Measurements from ENCODE around the gene PNLIP.

PNLIP gene

DNA sequence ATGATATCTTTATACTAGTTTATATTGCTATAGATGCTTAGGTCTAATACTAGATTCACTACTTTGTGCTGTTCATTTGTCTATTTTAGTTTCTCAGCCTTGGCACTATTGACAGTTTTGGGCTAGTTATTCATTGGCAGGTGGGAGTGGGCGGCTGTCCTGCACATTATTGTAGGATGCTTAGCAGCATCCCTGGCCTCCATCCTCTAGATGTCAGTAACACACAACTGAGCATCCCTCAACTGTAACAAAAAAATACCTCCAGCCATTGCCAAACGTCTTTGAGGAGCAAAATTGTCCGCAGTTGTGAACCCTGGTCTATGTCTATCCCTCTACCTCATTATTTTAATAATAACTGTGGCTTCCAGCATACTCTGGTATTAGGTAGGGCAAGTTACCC lies 34.4 kb upstream of the PNLIP start:
- TF ChIP-seq POLR2AphosphoS5 (IDR thresholded peaks at IDR 0.05; ENCODE audit: low read depth), result no peak
- no peak for TF ChIP-seq SPI1 (IDR thresholded peaks at IDR 0.05; ENCODE audit: borderline replicate concordance, low read depth)
- TF ChIP-seq, protein P1, sequence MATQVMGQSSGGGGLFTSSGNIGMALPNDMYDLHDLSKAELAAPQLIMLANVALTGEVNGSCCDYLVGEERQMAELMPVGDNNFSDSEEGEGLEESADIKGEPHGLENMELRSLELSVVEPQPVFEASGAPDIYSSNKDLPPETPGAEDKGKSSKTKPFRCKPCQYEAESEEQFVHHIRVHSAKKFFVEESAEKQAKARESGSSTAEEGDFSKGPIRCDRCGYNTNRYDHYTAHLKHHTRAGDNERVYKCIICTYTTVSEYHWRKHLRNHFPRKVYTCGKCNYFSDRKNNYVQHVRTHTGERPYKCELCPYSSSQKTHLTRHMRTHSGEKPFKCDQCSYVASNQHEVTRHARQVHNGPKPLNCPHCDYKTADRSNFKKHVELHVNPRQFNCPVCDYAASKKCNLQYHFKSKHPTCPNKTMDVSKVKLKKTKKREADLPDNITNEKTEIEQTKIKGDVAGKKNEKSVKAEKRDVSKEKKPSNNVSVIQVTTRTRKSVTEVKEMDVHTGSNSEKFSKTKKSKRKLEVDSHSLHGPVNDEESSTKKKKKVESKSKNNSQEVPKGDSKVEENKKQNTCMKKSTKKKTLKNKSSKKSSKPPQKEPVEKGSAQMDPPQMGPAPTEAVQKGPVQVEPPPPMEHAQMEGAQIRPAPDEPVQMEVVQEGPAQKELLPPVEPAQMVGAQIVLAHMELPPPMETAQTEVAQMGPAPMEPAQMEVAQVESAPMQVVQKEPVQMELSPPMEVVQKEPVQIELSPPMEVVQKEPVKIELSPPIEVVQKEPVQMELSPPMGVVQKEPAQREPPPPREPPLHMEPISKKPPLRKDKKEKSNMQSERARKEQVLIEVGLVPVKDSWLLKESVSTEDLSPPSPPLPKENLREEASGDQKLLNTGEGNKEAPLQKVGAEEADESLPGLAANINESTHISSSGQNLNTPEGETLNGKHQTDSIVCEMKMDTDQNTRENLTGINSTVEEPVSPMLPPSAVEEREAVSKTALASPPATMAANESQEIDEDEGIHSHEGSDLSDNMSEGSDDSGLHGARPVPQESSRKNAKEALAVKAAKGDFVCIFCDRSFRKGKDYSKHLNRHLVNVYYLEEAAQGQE (IDR thresholded peaks at IDR 0.05; ENCODE audit: insufficient replicate concordance, low read depth), result no peak
- TF ChIP-seq CTCF (IDR thresholded peaks at IDR 0.05; ENCODE audit: insufficient read depth, low read length), result no peak
- TF ChIP-seq GABPA (IDR thresholded peaks at IDR 0.05; ENCODE audit: low read depth), result no peak
- no peaks in the 10 kb centered on the region for H3K27me3 ChIP-seq (ENCODE audit: insufficient read depth, poor library complexity, severe bottlenecking)
- no peak overlapping the region for H3K4me3 ChIP-seq (replicated peaks; ENCODE audit: insufficient read depth, low read length)
- no peak for DNase-seq (ENCODE audit: low read depth in 1 of 2, low spot score in 1 of 2)
- H3K27ac ChIP-seq (replicated peaks), result no peak overlapping the region

- Histone ChIP-seq H3K27ac (replicated peaks) (no peak overlapping the region), H3K4me3 (replicated peaks; ENCODE audit: insufficient read depth, low read length) (no peak overlapping the region), H3K27me3 (ENCODE audit: insufficient read depth, poor library complexity, severe bottlenecking) (no peaks in the 10 kb centered on the region)
- no peak for TF ChIP-seq GABPA (IDR thresholded peaks at IDR 0.05; ENCODE audit: low read depth)
- TF ChIP-seq CTCF (IDR thresholded peaks at IDR 0.05; ENCODE audit: insufficient read depth, low read length), result peak; percentile 74
- no peak for DNase-seq (ENCODE audit: low read depth in 1 of 2, low spot score in 1 of 2)
Observed at GRCh38 chr10:116521424-116522290, 24.1 kb upstream of the PNLIP start.

DNA sequence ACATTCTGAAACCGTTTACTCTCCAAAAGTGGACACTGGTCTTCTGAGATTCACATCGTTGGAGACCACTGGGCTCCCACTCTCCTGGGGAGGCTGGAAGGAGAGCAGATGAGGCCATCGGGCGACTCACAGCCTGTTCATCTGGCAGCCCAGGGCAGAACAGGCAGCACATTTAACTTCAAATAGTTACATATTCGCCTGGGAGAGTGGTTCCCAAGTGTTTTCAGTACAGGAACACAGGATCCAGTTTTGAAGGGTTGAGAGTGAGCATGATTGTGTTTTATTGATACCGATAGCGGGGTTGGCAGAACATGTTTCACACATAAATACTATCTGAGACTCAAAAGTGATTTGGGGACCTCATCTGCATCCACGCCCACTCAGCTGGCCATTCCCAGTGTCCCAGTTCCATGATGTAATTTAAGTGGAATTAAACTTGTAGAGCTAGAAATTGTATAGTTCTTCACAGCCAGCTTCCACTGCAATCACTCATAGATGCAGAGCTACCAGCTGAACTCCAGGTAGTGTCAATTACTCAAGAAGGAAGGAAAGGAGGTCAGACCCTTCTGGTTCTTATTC lies 22.8 kb upstream of the PNLIP start:
- TF ChIP-seq SPI1 (IDR thresholded peaks at IDR 0.05; ENCODE audit: borderline replicate concordance, low read depth), result no peak
- TF ChIP-seq POLR2AphosphoS5 (IDR thresholded peaks at IDR 0.05; ENCODE audit: low read depth), result no peak
- no peak for TF ChIP-seq GABPA (IDR thresholded peaks at IDR 0.05; ENCODE audit: low read depth)
- TF ChIP-seq CTCF (IDR thresholded peaks at IDR 0.05; ENCODE audit: insufficient read depth, low read length), result no peak
- TF ChIP-seq, protein P1 (IDR thresholded peaks at IDR 0.05; ENCODE audit: insufficient replicate concordance, low read depth), result no peak
- Histone ChIP-seq H3K27me3 (ENCODE audit: insufficient read depth, poor library complexity, severe bottlenecking) (no peaks in the 10 kb centered on the region), H3K27ac (replicated peaks) (no peak overlapping the region), H3K4me3 (replicated peaks; ENCODE audit: insufficient read depth, low read length) (no peak overlapping the region)
- DNase-seq (ENCODE audit: low read depth in 1 of 2, low spot score in 1 of 2), result no peak

Data from HL-60 (cell line).